Pancreas (tissue), 10 donors: Measurements from ENCODE around the gene ZSCAN21. TPM values are rescaled to one million over a fixed set of nuclear protein-coding genes. Genes with fewer than 3 reads are reported as not detected.
A peak's percentile ranks its signal among the peaks of the same experiment; 100 is the strongest.

Experiments
- ATAC-seq, 4 donors: fragments of 200-7000 bp; cut with Tn5 transposase; one replicate each; pipeline versions ENCODE4 v1.8.0 to v1.9.1; 2020; ENCODE audit warnings: mild to moderate bottlenecking in 4 of 4, moderate library complexity in 4 of 4
- DNase-seq, 6 donors: peaks; one replicate each; pipeline ENCODE4 v3.0.0-alpha.2; 2020
- FAIRE-seq: peaks from 2 replicates; lab custom pipeline; 2012; peaks lifted over from hg19 to GRCh38; lab: Jason Lieb, UNC
- H3K27ac ChIP-seq, 4 donors: fragments of 200-600 bp; sonication (generic); 1 replicate in 3 of 4; 2 replicates in 1 of 4; pipeline versions ENCODE4 v1.5.0 to v1.8.0; 2020
- H3K27me3 ChIP-seq, 4 donors: fragments of 200-600 bp; one replicate each; pipeline ENCODE4 v1.8.0; 2021
- H3K36me3 ChIP-seq, 3 donors: fragments of 200-600 bp; sonication (generic) in 1 of 3; one replicate each; pipeline versions ENCODE4 v1.5.0 to v1.8.0; 2020 to 2021
- H3K4me1 ChIP-seq, 3 donors: fragments of 200-600 bp; one replicate each; pipeline ENCODE4 v1.8.0; 2021
- H3K4me3 ChIP-seq, 4 donors: fragments of 200-600 bp; sonication (generic) in 2 of 4; one replicate each; pipeline versions ENCODE4 v1.5.0 to v1.8.0; 2020 to 2021
- H3K9me3 ChIP-seq, 4 donors: fragments of 200-600 bp; one replicate each; pipeline ENCODE4 v1.8.0; 2021
- CTCF ChIP-seq, 4 donors: fragments of 200-600 bp; sonication (generic) in 3 of 4; IDR thresholded peaks; one replicate each; pipeline versions ENCODE4 v1.5.0 to v1.8.0; 2021; ENCODE audit warnings: antibody characterized with exemption in 4 of 4
- WGBS, 2 donors: extraction: QIAGEN DNeasy Blood & Tissue Kit; methylation state at CpG; one replicate each; pipeline ENCODE4 v1.1.7; 2013; 5-methylcytosine and 5-hydroxymethylcytosine counted together
- intact Hi-C, 3 donors: fragments of 100-400 bp; cut with DNase I; formaldehyde crosslinking; loops; one replicate each; pipeline versions ENCODE4 v1.11.1 to v1.14.2; 2022
- polyA plus RNA-seq, 2 donors: library from polyadenylated mRNA; stranded (reverse); fragments of 200-250 nt; gene quantifications; one replicate each; pipeline ENCODE4 v1.2.3, GENCODE V29; 2013
- total RNA-seq, 6 donors: library from RNA; stranded (reverse); fragmentation: NEBNext Ultra II Directional in 4 of 6; extraction: Animal tissue kit (Norgen Biotek cat#: 25700) in 4 of 6; gene quantifications; one replicate each; pipeline versions ENCODE4 v1.2.1 to v1.2.4, GENCODE V29; 2021 to 2023
- donor health status: healthy with polysubstance abuse.
- donor health status: DM: no; HTN: no; CAD: no; lungs with moderate emphysema.
- donor health status: DM: no; HTN: no; CAD: no.
- donor health status: control.
- donor health status: control.
- donor health status: Bipolar disorder and iron deficiency.
- donor health status: DM: yes; HTN: yes; CAD: no.
- donor health status: DM: no; HTN: no; CAD: no.
- donor health status: DM: no; HTN: no; CAD: no.
- donor health status: DM: yes; HTN: yes; CAD: no.

Gene ZSCAN21
- total and polyA plus RNA-seq, 8 donors: 3.8 to 11.8 (median 6.6) TPM

DNA sequence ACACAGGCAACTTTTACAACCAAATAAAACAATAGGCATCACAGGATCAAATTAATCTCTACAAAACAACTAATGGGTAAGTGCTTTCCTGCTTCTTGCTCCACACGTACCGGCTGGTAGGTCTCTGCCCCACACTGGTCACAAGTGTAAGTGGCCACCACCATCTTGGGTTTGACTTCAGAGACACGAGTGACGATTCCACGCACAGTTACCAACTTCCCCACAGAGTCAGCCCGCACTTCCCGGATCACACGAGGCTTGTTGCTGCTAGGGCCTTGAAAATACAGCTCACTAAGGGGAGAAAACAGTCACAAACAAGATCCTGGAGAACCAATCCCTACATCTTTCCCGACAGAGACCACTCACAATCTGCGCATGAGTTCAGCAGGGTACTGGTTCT is 49.3 kb downstream of the ZSCAN21 start:
- Histone ChIP-seq H3K4me1 (peaks cover 0 to 16% (median 4%) of the 10 kb centered on the region in 3 donors), H3K9me3 (no peaks in the 10 kb centered on the region), H3K27me3 (no peaks in the 10 kb centered on the region), H3K27ac (no peak overlapping the region), H3K4me3 (peak overlapping the region in 1 of 4 donors; percentile 88), H3K36me3 (peaks cover 4 to 53% (median 35%) of the 10 kb centered on the region in 3 donors)
- intact Hi-C loops: no loop called here
- 80 to 86% methylated on average over 10 of the region's 10 CpGs for WGBS, 2 donors
- ATAC-seq (no peak), DNase-seq (no peak), FAIRE-seq (no peak)
- no peak for TF ChIP-seq CTCF (IDR thresholded peaks at IDR 0.05)

GRCh38 chr7:100099452-100099851 is 49.9 kb downstream of the ZSCAN21 start:
- TF ChIP-seq CTCF (IDR thresholded peaks at IDR 0.05): no peak
- Histone ChIP-seq H3K4me3 (peak overlapping the region in 3 of 4 donors; percentile 34 to 88 (median 73)), H3K27me3 (no peaks in the 10 kb centered on the region), H3K4me1 (peaks cover 0 to 16% (median 4%) of the 10 kb centered on the region in 3 donors), H3K36me3 (peaks cover 4 to 48% (median 31%) of the 10 kb centered on the region in 3 donors), H3K27ac (no peak overlapping the region), H3K9me3 (no peaks in the 10 kb centered on the region)
- intact Hi-C loops: no loop called here
- ATAC-seq: no peak
- 53 to 64% methylated on average over 12 of the region's 12 CpGs for WGBS, 2 donors
- FAIRE-seq: no peak
- no peak for DNase-seq

DNA sequence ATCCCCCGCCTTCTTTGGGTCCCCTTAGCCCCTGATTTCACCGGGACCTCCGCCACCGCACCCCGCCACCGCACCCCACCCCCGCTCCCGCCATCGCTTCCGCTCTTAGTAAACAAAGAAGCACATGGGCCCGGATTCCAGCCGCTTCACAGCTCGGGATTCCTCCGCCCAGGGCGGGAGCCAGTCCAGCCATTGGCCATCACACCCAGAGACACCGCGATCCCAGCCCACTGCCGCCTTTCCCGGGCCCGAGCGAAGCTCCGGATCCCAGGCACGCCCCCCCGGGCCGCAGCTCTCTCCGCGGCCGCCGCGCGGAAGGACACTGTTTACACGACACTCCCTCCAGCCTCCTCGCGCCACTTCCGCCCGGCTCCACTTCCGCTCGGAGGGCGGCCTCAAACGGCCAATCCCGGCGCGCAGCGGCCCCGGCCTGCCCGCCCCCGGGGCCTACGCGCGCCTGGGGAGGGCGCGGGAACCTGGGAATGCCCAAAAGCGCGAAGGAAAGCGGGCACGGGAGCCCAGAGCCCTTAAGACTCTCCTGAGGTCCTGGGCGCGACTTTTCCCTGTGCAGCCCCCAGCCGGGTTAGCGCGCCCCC is 50.9 kb downstream of the ZSCAN21 start:
- peak; percentile 88 to 95 (median 90) for ATAC-seq
- Histone ChIP-seq H3K36me3 (peaks cover 4 to 40% (median 27%) of the 10 kb centered on the region in 3 donors), H3K9me3 (no peaks in the 10 kb centered on the region), H3K27me3 (no peaks in the 10 kb centered on the region), H3K27ac (peak overlapping the region; percentile 56 to 91 (median 88)), H3K4me3 (peak overlapping the region; percentile 34 to 91 (median 80)), H3K4me1 (peaks cover 0 to 16% (median 4%) of the 10 kb centered on the region in 3 donors)
- FAIRE-seq: no peak
- peak; percentile 92 to 97 (median 94) for DNase-seq
- TF ChIP-seq CTCF (IDR thresholded peaks at IDR 0.05): no peak
- intact Hi-C loops: no loop called here
- 0 to 1% methylated on average over 45 to 61 of the region's 61 CpGs for WGBS, 2 donors

DNA sequence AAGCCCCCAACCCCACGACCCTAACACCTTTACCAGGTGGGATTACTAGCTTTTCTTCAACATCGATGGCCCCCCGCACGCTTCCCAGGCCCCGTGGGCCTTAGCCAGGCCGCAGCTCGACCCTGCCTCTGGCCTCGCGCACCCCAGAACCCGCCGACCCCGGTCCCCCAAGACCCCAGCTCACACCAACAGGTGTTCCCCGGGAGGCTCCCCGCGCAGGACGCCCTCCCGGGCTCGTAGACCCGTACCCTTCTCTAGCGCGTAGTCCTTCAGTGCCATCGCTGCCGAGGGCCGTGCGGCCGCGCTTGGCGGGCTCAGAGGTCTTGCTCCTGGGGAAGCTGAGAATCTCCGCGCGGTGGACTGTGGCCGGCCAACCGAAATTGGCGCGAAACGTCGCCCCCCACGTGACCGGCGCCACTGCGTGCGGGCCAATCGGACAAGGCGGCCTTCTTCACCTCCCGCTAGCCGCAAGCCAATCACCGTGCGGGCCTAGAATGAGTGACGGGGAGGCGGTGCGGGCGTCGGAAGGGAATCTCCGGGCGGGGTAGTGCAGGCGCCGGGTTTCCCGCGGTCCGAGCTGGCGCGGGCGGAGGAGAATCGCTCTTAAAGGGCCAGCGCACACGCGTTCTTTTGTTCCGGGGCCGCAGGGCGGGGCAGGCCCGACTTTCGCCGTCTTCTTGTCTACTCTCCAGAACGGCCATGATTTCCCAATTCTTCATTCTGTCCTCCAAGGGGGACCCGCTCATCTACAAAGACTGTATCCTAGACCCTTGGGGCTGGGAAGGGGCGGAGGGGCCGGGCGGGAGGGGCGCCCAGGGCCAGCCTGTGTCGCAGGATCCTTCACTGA is 51.7 kb downstream of the ZSCAN21 start, which contains the start of the genes AP4M1 and MCM7:
Gene AP4M1 (plus strand): TSS at position 628 of the 847 bp plus-strand sequence. CDS start 72 bp downstream, at position 700.
Gene MCM7 (minus strand): TSS at position 382 of the 847 bp plus-strand sequence. CDS start 103 bp downstream, at position 279.
- H3K9me3 ChIP-seq: no peaks in the 10 kb centered on the region
- DNase-seq (peak; percentile 97 to 99 (median 99)), ATAC-seq (peak; percentile 90 to 96 (median 91)), FAIRE-seq (no peak)
- no peak for TF ChIP-seq CTCF (IDR thresholded peaks at IDR 0.05)
- peak within 1 kb of the TSS; percentile 34 to 91 (median 80) for H3K4me3 ChIP-seq
- intact Hi-C loops: no loop called here
- H3K4me1 ChIP-seq: peaks cover 0 to 16% (median 4%) of the 10 kb centered on the region in 3 donors
- peak within 1 kb of the TSS; percentile 78 to 91 (median 88) for H3K27ac ChIP-seq
- 0% methylated on average over 71 to 80 of the region's 80 CpGs for WGBS, 2 donors
- no peaks in the 10 kb centered on the region for H3K27me3 ChIP-seq
- peaks cover 4 to 33% (median 20%) of the 10 kb centered on the region in 3 donors for H3K36me3 ChIP-seq
